ENCODE results near the gene PAQR4. TPM values are rescaled to one million over a fixed set of nuclear protein-coding genes. Genes with fewer than 3 reads are reported as not detected.

The PAQR4 gene
- total and polyA plus RNA-seq, 2 experiments from 2014 or later, result 4.5 to 8.3 TPM

DNA sequence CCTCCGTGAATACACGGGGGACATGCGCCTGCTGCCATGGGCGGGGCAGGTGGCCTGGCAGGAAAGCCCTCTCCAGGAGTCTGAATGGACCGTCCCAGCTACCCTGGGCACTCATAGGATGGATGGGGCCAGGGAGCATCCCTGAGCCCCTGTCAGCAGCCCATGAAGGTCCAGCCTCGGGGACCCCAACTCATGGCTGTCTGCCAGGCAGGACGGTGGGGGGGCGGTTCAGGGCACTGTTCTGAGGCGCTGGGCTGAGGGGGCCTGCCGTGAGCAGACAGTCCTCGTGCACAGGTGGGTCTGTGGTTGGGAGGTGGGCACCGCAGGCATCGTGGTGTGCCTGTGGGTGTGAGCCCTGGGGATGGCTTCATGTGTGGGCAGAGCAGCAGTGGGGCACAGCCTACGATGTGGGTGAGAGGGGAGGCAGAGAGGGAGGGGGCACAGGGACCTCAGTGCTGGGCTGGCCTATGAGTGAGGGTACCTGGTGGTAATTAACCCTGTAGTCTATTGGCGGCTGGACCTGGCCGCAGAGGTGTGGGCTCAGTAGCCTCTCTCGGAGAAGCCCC is 17.6 kb downstream of the PAQR4 start:
- H3K4me2 ChIP-seq, result no peak overlapping the region
- H4K20me1 ChIP-seq (ENCODE audit: insufficient read depth, poor library complexity, severe bottlenecking), result no peaks in the 10 kb centered on the region
- WGBS (ENCODE audit: low lambda C conversion rate, missing lambda C conversion rate), result 92% methylated on average over 17 of the region's 17 CpGs
- TF ChIP-seq EZH2 (IDR thresholded peaks at IDR 0.05; ENCODE audit: borderline replicate concordance) (no peak), EZH2phosphoT487 (IDR thresholded peaks at IDR 0.05; ENCODE audit: low read depth, severe bottlenecking, unreplicated experiment) (no peak)
- TF ChIP-seq, protein P1, sequence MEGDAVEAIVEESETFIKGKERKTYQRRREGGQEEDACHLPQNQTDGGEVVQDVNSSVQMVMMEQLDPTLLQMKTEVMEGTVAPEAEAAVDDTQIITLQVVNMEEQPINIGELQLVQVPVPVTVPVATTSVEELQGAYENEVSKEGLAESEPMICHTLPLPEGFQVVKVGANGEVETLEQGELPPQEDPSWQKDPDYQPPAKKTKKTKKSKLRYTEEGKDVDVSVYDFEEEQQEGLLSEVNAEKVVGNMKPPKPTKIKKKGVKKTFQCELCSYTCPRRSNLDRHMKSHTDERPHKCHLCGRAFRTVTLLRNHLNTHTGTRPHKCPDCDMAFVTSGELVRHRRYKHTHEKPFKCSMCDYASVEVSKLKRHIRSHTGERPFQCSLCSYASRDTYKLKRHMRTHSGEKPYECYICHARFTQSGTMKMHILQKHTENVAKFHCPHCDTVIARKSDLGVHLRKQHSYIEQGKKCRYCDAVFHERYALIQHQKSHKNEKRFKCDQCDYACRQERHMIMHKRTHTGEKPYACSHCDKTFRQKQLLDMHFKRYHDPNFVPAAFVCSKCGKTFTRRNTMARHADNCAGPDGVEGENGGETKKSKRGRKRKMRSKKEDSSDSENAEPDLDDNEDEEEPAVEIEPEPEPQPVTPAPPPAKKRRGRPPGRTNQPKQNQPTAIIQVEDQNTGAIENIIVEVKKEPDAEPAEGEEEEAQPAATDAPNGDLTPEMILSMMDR (IDR thresholded peaks at IDR 0.05; ENCODE audit: poor library complexity), result no peak
- H3K4me3 ChIP-seq, result no peak overlapping the region
- H3K4me1 ChIP-seq (ENCODE audit: insufficient read depth), result peaks cover 6% of the 10 kb centered on the region
- H3K27ac ChIP-seq, result no peak overlapping the region
- no peak for DNase-seq (ENCODE audit: low spot score)
- no peaks in the 10 kb centered on the region for H3K9me2 ChIP-seq (replicated peaks; ENCODE audit: insufficient read depth)
- H3K27me3 ChIP-seq, result no peaks in the 10 kb centered on the region
- H3K36me3 ChIP-seq (replicated peaks; ENCODE audit: insufficient read depth, low read depth), result no peaks in the 10 kb centered on the region
- H3K9me3 ChIP-seq (ENCODE audit: low read depth), result no peaks in the 10 kb centered on the region
- no peak overlapping the region for H2AFZ ChIP-seq
- no peaks in the 10 kb centered on the region for H3K79me2 ChIP-seq

DNA sequence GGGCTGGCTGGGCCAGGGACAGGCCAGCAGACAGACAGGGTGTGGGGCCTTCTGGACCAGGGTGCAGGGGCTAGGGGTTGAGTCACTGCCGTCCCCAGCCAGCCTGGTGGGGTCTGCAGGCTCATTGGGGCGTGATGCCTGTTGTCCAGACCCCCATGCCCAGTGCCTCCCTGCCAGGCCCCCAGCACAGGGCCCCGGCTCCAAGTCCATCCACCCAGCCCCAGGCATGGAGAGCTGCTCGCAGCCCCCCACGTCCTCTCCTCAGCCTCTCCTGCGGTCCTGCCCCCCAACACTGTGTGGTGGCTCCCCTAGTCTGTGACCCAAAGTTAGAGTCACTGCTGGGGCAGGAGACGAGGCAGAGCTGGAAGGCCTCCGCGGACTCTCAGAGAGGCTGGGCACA is 18.1 kb downstream of the PAQR4 start:
- H2AFZ ChIP-seq, result no peak overlapping the region
- no peak overlapping the region for H3K27ac ChIP-seq
- no peak for DNase-seq (ENCODE audit: low spot score)
- no peaks in the 10 kb centered on the region for H3K9me2 ChIP-seq (replicated peaks; ENCODE audit: insufficient read depth)
- no peaks in the 10 kb centered on the region for H3K9me3 ChIP-seq (ENCODE audit: low read depth)
- H3K79me2 ChIP-seq, result no peaks in the 10 kb centered on the region
- H3K27me3 ChIP-seq, result no peaks in the 10 kb centered on the region
- no peak overlapping the region for H3K4me2 ChIP-seq
- TF ChIP-seq, protein P1 (IDR thresholded peaks at IDR 0.05; ENCODE audit: poor library complexity), result no peak
- TF ChIP-seq EZH2phosphoT487 (IDR thresholded peaks at IDR 0.05; ENCODE audit: low read depth, severe bottlenecking, unreplicated experiment), result no peak
- TF ChIP-seq EZH2 (IDR thresholded peaks at IDR 0.05; ENCODE audit: borderline replicate concordance), result no peak
- H3K36me3 ChIP-seq (replicated peaks; ENCODE audit: insufficient read depth, low read depth), result no peaks in the 10 kb centered on the region
- H4K20me1 ChIP-seq (ENCODE audit: insufficient read depth, poor library complexity, severe bottlenecking), result no peaks in the 10 kb centered on the region
- no peak overlapping the region for H3K4me3 ChIP-seq
- 81% methylated on average over 9 of the region's 9 CpGs for WGBS (ENCODE audit: low lambda C conversion rate, missing lambda C conversion rate)
- peaks cover 6% of the 10 kb centered on the region for H3K4me1 ChIP-seq (ENCODE audit: insufficient read depth)

DNA sequence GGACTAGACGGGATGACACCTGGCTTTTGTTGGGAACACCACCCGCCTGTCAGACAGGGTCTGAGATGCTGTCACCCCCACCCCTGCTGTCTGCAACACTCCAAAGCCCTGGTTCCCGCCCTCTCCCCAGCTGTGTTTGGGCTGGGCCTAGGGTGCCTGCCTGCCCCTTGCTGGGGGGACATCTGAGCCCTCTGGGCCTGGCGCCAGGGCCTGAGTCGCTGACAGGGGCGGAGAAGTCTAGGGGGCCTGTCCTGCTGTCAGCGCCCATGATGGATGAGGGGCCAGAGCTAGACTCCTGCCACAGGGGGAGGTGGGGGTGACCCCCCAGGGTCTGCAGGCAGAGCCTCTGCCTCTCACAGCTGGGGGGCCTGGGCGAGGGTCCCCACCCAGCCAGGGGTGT is 18.7 kb downstream of the PAQR4 start:
- Histone ChIP-seq H3K4me1 (ENCODE audit: insufficient read depth) (peaks cover 6% of the 10 kb centered on the region), H3K36me3 (replicated peaks; ENCODE audit: insufficient read depth, low read depth) (no peaks in the 10 kb centered on the region), H3K4me3 (no peak overlapping the region), H3K9me2 (replicated peaks; ENCODE audit: insufficient read depth) (no peaks in the 10 kb centered on the region), H4K20me1 (ENCODE audit: insufficient read depth, poor library complexity, severe bottlenecking) (no peaks in the 10 kb centered on the region), H3K27ac (no peak overlapping the region), H3K27me3 (no peaks in the 10 kb centered on the region), H3K79me2 (no peaks in the 10 kb centered on the region), H3K9me3 (ENCODE audit: low read depth) (no peaks in the 10 kb centered on the region), H2AFZ (no peak overlapping the region), H3K4me2 (no peak overlapping the region)
- 63% methylated on average over 8 of the region's 8 CpGs for WGBS (ENCODE audit: low lambda C conversion rate, missing lambda C conversion rate)
- TF ChIP-seq EZH2 (IDR thresholded peaks at IDR 0.05; ENCODE audit: borderline replicate concordance) (no peak), EZH2phosphoT487 (IDR thresholded peaks at IDR 0.05; ENCODE audit: low read depth, severe bottlenecking, unreplicated experiment) (no peak)
- TF ChIP-seq, protein P1 (IDR thresholded peaks at IDR 0.05; ENCODE audit: poor library complexity), result no peak
- DNase-seq (ENCODE audit: low spot score), result no peak
